A549 (cell line): ENCODE measurements around the gene LUC7L2.

Experiments
- CTCF ChIP-seq: fragments of >200 bp; sonication (Bioruptor Twin); formaldehyde crosslinking; IDR thresholded peaks from 3 replicates; pipeline ENCODE4 v1.5.1; 2016
- EP300 ChIP-seq, 2 experiments: fragments of >200 bp; sonication (Bioruptor Twin); formaldehyde crosslinking; IDR thresholded peaks; 2 replicates in 1 of 2; 3 replicates in 1 of 2; pipeline ENCODE4 v1.6.1; 2016 to 2017
- HDAC2 ChIP-seq: fragments of 200-600 bp; sonication (generic); IDR thresholded peaks from 2 replicates; pipeline ENCODE4 v1.6.1; 2016
- KDM1A ChIP-seq: fragments of 200-600 bp; sonication (generic); IDR thresholded peaks from 2 replicates; pipeline ENCODE4 v1.6.1; 2016; ENCODE audit warnings: low read depth, mild to moderate bottlenecking
- MAZ ChIP-seq: fragments of 150-350 bp; IDR thresholded peaks from 2 replicates; pipeline ENCODE4 v1.6.1; 2014; ENCODE audit warnings: antibody characterized with exemption, low read depth, low read length, borderline replicate concordance
- MYC ChIP-seq: IDR thresholded peaks from 2 replicates; pipeline ENCODE4 v1.6.1; 2012; ENCODE audit warnings: mild to moderate bottlenecking, inconsistent platforms, low read length, improper control_type of control experiment, borderline replicate concordance
- NR3C1 ChIP-seq: fragments of >200 bp; sonication (Bioruptor Twin); formaldehyde crosslinking; IDR thresholded peaks from 3 replicates; pipeline ENCODE4 v1.6.1; 2017
- POLR2A ChIP-seq: IDR thresholded peaks from 2 replicates; pipeline ENCODE4 v1.6.1; 2012; ENCODE audit warnings: mild to moderate bottlenecking, low read length

- TF ChIP-seq CTCF: 0 out of 3 replicates have a peak, but pooled peaks have one; percentile 18
- TF ChIP-seq MAZ: no peak
- TF ChIP-seq KDM1A: no peak
- no peak for TF ChIP-seq MYC
- TF ChIP-seq HDAC2: no peak
- TF ChIP-seq EP300 (IDR thresholded peaks at IDR 0.05): no peak
- TF ChIP-seq NR3C1: no peak
- no peak for TF ChIP-seq POLR2A
Observed at GRCh38 chr7:139321071-139321745, 38.5 kb upstream of the LUC7L2 start.
